HEK293T (cell line): ENCODE results near the gene NME9.

Source experiments
- CTCF ChIA-PET: fragments of 350-600 bp; formaldehyde crosslinking; extraction: SDS; loops from one replicate; lab custom pipeline; 2021; ENCODE audit warnings: antibody characterized with exemption, inconsistent platforms; lab: Yijun Ruan, JAX
- POLR2A ChIA-PET: fragments of 350-600 bp; formaldehyde crosslinking; extraction: SDS; loops from one replicate; lab custom pipeline; 2020; ENCODE audit warnings: antibody characterized with exemption, inconsistent platforms; lab: Yijun Ruan, JAX
- DNase-seq: peaks from one replicate; pipeline ENCODE4 v3.0.0; 2012; ENCODE audit warnings: mixed read lengths; ENCODE audit errors: extremely low spot score
- ARNT ChIP-seq: fragments of 450-650 bp; IDR thresholded peaks from 2 replicates; pipeline ENCODE4 v1.6.1; 2017; ENCODE audit warnings: mild to moderate bottlenecking
- BHLHE40 ChIP-seq: fragments of 450-650 bp; IDR thresholded peaks from 2 replicates; pipeline ENCODE4 v1.6.1; 2016; ENCODE audit warnings: mild to moderate bottlenecking, moderate library complexity, borderline replicate concordance
- CTBP1 ChIP-seq: fragments of 450-650 bp; IDR thresholded peaks from 2 replicates; pipeline ENCODE4 v1.6.1; 2016; ENCODE audit warnings: borderline replicate concordance
- ELF4 ChIP-seq: fragments of 450-650 bp; IDR thresholded peaks from 2 replicates; pipeline ENCODE4 v1.6.1; 2017; ENCODE audit warnings: antibody characterized with exemption
- FOXA1 ChIP-seq: fragments of 450-650 bp; IDR thresholded peaks from 2 replicates; pipeline ENCODE4 v1.6.1; 2016; ENCODE audit warnings: mild to moderate bottlenecking
- FOXK2 ChIP-seq: fragments of 450-650 bp; IDR thresholded peaks from 2 replicates; pipeline ENCODE4 v1.6.1; 2016; ENCODE audit warnings: mild to moderate bottlenecking
- FOXM1 ChIP-seq: fragments of 450-650 bp; IDR thresholded peaks from 2 replicates; pipeline ENCODE4 v1.6.1; 2017; ENCODE audit warnings: mild to moderate bottlenecking, borderline replicate concordance
- HDGF ChIP-seq: fragments of 450-650 bp; IDR thresholded peaks from 2 replicates; pipeline ENCODE4 v1.6.1; 2017; ENCODE audit warnings: antibody characterized with exemption, borderline replicate concordance
- L3MBTL2 ChIP-seq: fragments of 450-650 bp; conservative IDR thresholded peaks from 2 replicates; pipeline ENCODE4 v1.6.1; 2016; ENCODE audit warnings: mild to moderate bottlenecking
- LEF1 ChIP-seq: fragments of 450-650 bp; IDR thresholded peaks from 2 replicates; pipeline ENCODE4 v1.6.1; 2017; ENCODE audit warnings: mild to moderate bottlenecking, borderline replicate concordance
- NFRKB ChIP-seq: fragments of 450-650 bp; IDR thresholded peaks from 2 replicates; pipeline ENCODE4 v1.6.1; 2016; ENCODE audit warnings: mild to moderate bottlenecking, moderate library complexity
- PKNOX1 ChIP-seq: fragments of 450-650 bp; IDR thresholded peaks from 2 replicates; pipeline ENCODE4 v1.6.1; 2016
- SP1 ChIP-seq: fragments of 450-650 bp; IDR thresholded peaks from 2 replicates; pipeline ENCODE4 v1.6.1; 2017
- SUZ12 ChIP-seq: fragments of 450-650 bp; IDR thresholded peaks from 2 replicates; pipeline ENCODE4 v1.6.1; 2016; ENCODE audit warnings: mild to moderate bottlenecking
- TARDBP ChIP-seq: fragments of 450-650 bp; IDR thresholded peaks from 2 replicates; pipeline ENCODE4 v1.6.1; 2016
- ZNF384 ChIP-seq: fragments of 450-650 bp; IDR thresholded peaks from 2 replicates; pipeline ENCODE4 v1.6.1; 2016

NME9 gene

GRCh38 chr3:138329984-138330293, 288 bp upstream of the NME9 start:
- TF ChIP-seq BHLHE40 (no peak), PKNOX1 (peak; percentile 90)
- no peak for DNase-seq
- ChIA-PET CTCF (interaction anchor here (0.7 to 1.6 kb wide), 2 partner anchors 20 to 650 kb away, joined by 4 to 5 read pairs; no protein-coding TSS in a partner anchor), POLR2A (no interaction called here)

- DNase-seq, result no peak
- TF ChIP-seq ZNF384 (no peak), BHLHE40 (no peak), SUZ12 (no peak), ELF4 (no peak), SP1 (no peak), CTBP1 (no peak)
- POLR2A ChIA-PET, result interaction anchor here (1.6 kb wide), 1 partner anchor 141 kb away, joined by 5 read pairs; the partner anchor contains the start of gene ARMC8
- CTCF ChIA-PET, result interaction anchor here (0.7 to 1.6 kb wide), 4 partner anchors 22 to 587 kb away, joined by 3 to 5 read pairs (median 3); partner anchors contain the start of gene A4GNT
These were observed 1.3 kb downstream of the NME9 start for GRCh38 chr3:138328341-138328740.

GRCh38 chr3:138327831-138328230, 1.8 kb downstream of the NME9 start:
- POLR2A ChIA-PET, result interaction anchor here (1.6 kb wide), 1 partner anchor 140 kb away, joined by 5 read pairs; the partner anchor contains the start of gene ARMC8
- DNase-seq, result no peak
- TF ChIP-seq ZNF384 (no peak), HDGF (no peak), ELF4 (no peak)
- CTCF ChIA-PET, result interaction anchor here (0.7 to 1.0 kb wide), 2 partner anchors 137 to 588 kb away, joined by 3 read pairs; no protein-coding TSS in a partner anchor

- DNase-seq, result no peak
- POLR2A ChIA-PET, result no interaction called here
- CTCF ChIA-PET, result no interaction called here
- TF ChIP-seq LEF1 (no peak), SUZ12 (no peak), NFRKB (no peak), L3MBTL2 (no peak)
These were observed 2.6 kb downstream of the NME9 start for GRCh38 chr3:138326866-138327595.

- CTCF ChIA-PET, result no interaction called here
- POLR2A ChIA-PET, result no interaction called here
These were observed 3.7 kb downstream of the NME9 start for GRCh38 chr3:138325990-138326389.

GRCh38 chr3:138323971-138324370, 5.7 kb downstream of the NME9 start:
- CTCF ChIA-PET, result interaction anchor here (1.0 kb wide), 1 partner anchor 94 kb away, joined by 5 read pairs; no protein-coding TSS in a partner anchor
- no peak for DNase-seq
- TF ChIP-seq LEF1 (no peak), PKNOX1 (no peak), ELF4 (no peak), L3MBTL2 (no peak), TARDBP (no peak), ZNF384 (no peak), FOXK2 (no peak), ARNT (no peak), BHLHE40 (no peak), CTBP1 (no peak), SP1 (no peak), NFRKB (no peak), SUZ12 (no peak), FOXA1 (no peak)
- POLR2A ChIA-PET, result no interaction called here

More at GRCh38 chr3:138325990-138326389, 3.7 kb downstream of the NME9 start:
- TF ChIP-seq FOXK2 (no peak), SUZ12 (no peak), L3MBTL2 (no peak), ZNF384 (no peak), ELF4 (no peak), FOXM1 (no peak), HDGF (no peak), ARNT (no peak), NFRKB (no peak), BHLHE40 (no peak), LEF1 (no peak), PKNOX1 (no peak), FOXA1 (no peak)
- no peak for DNase-seq

GRCh38 chr3:138317687-138318086, 12.0 kb downstream of the NME9 start:
- POLR2A ChIA-PET, result no interaction called here
- no peak for DNase-seq
- CTCF ChIA-PET, result no interaction called here
- no peak for TF ChIP-seq ZNF384
- no peak for TF ChIP-seq ELF4
- no peak for TF ChIP-seq LEF1
- TF ChIP-seq BHLHE40, result no peak
- no peak for TF ChIP-seq SP1
- no peak for TF ChIP-seq CTBP1
- no peak for TF ChIP-seq HDGF
- no peak for TF ChIP-seq L3MBTL2
- no peak for TF ChIP-seq TARDBP
- TF ChIP-seq PKNOX1, result no peak
- TF ChIP-seq FOXK2, result no peak
- no peak for TF ChIP-seq ARNT
- no peak for TF ChIP-seq FOXM1
- no peak for TF ChIP-seq NFRKB
- no peak for TF ChIP-seq SUZ12
- TF ChIP-seq FOXA1, result no peak
